ENCODE results near the gene PTPN2.

PTPN2 gene

DNA sequence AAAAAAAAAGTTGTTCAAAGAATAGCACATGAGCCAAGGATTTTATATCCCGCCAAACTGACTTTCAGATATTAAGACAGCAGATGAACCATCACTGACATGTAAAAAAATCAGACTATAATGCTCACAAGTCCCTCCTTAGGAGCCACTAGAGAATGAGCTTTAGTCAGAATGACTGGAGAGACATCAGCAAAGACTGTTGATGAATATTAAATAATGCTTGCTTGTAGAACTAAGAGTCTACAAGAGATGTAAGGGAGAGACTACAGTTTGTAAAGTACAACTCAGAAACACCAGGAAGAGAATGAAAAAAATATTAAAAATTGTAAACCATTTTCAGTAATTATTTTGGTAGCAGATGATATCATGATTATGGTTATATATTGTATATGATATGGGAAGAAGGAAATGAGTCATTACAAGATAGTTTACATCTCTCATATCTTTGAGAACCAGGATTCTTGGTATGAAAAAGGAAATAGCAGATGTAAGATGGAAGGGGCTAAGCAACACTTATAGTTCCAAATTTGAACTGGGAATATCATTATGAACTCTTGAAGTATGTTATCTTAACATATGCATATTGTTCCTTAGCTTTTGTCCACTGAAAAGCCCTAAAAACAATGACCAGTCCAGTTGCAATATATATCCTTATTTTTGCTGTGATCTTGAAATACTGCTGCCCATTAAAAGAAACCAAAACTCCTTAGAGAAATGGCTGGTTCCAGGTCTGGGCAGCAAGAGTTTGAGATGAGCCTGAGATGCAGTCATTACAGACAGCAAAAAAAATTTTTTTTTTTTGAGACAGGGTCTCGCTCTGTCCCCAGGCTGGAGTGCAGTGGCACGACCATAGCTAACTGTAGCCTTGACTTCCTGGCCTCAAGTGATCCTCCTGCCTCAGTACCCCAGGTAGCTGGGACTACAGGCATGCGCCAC lies 55.7 kb downstream of the PTPN2 start:
- in situ Hi-C loops (cut with MboI; ENCODE audit: low sequenced_read_pairs) = no loop called here

DNA sequence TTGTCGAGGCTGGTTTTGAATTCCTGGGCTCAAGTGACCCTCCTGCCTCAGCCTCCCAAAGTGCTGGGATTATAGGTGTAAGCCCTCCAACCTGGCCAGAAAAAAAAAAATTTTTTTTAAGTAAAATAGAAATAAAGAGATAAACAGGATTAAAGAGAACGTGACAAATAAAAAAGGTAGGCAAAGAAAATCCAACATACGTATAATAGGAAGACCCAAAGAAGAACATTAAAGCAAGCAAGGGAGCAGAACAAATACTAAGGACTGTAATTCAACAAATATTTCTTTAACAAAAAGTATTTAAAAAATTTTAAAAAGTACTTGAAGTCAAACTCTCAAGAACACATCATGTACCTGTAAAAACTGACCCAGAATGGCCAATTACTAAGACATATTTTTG lies 56.4 kb downstream of the PTPN2 start:
- in situ Hi-C loops (cut with MboI; ENCODE audit: low sequenced_read_pairs) = no loop called here

DNA sequence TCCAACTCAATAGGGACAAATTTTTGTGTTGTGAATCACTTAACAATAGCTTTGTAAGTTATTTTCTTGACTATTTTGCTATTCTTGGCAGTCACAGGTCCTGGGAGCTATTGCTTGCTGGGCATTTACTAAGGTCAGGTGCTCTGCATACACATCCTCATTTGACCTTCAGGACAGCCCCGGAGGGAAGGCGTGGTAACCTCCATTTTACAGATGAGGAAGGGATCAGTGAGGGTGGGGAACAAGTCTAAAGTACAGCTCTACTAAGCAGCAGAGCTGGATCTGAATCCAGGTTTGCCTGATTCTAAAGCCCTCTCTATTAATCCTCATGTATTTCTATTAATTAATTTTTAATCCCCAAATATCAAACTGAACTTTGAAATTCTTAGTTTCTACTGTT lies 58.8 kb downstream of the PTPN2 start:
- in situ Hi-C loops (cut with MboI; ENCODE audit: low sequenced_read_pairs) = no loop called here

DNA sequence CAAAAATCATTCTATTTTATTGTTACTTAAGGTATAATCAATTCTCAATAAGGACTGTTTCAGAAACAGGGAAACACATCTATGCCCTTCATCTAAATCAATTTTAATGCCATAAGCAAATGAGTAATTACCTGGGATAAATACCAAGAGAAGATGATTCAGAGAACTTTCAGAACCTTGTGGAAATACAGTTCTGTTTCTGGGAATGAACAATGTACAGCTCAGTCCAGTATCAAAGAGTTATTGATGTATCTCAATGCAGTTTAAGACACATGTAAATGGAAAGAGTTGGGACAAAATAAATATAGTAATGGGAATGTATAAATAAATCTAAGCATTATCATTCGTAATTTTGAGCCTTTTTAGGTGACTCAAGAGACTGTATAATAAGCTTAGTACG lies 60.1 kb downstream of the PTPN2 start:
- in situ Hi-C loops (cut with MboI; ENCODE audit: low sequenced_read_pairs) = no loop called here

DNA sequence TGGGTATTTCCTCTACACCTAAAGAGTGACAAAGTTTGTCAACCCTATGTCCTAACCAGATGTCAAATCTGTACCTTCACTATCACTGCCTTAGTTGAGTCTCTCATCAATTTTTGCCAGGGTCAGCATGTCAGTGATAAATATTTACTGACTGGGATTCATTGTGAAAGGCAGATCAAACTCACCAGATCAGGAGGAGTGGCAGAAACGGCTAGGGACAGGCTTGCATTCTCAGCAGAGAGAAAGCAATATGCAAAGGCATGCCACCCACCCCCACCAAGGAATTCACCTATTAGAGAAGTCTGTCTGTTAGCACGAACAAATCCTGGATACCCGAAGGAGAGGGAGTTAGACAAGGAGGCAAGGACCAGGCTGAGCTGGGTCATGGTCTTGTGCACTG lies 62.6 kb downstream of the PTPN2 start:
- in situ Hi-C loops (cut with MboI; ENCODE audit: low sequenced_read_pairs) = no loop called here

DNA sequence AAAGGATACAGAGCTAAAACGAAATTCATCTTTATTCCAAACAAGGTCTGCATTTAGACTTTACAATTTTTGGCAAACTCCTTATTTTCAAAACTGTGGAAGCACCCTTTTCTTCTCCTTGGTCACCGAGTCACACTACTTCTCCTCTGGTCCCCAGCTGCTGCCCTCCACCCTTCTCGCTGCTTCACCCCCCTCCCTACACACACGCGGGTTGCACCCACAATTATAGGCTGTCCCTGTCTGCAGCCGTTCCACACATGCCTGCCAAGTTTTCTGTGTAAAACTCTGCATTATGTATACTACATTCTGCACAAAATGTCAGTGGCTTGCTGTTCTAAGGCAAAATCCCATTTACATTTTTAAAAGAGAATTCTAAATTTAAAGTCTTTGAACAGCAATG lies 63.5 kb downstream of the PTPN2 start:
- in situ Hi-C loops (cut with MboI; ENCODE audit: low sequenced_read_pairs) = no loop called here

DNA sequence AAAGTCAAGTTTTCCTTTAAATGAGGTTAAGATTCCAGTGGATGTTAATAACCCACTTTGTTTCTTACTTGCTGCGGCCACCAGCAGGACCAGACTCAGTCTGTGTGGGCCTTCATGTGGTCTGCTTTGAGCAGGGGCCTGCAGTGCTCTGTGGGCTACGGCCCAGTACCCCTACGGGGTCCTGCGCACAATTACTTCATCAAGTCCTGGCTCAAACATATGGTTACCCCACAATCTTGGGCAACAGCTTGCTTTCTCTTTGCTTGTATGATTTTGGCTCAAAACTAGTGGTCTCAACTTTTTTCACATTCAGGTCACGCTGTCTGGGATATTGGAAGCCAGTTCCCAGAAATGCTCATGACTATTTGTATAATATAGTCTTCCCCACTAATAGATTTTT lies 64.2 kb downstream of the PTPN2 start:
- in situ Hi-C loops (cut with MboI; ENCODE audit: low sequenced_read_pairs) = no loop called here

DNA sequence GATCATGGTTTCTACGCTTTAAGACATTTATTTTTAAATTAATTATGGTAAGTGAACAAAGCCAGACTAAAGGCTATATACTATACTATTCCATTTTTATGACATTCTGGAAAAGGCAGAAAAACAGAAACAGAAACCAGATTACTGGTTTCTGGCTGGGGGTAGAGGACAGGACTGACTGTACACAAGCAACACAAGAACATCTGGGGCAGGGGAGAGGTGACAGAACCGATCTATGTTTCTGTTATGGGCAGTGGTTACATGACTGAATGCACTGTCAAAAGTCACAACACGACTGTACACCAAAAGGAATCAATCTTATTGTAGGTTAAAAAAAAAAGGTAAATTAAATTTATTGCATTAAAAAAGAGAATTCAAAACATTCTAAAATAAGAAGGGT lies 64.7 kb downstream of the PTPN2 start:
- in situ Hi-C loops (cut with MboI; ENCODE audit: low sequenced_read_pairs) = no loop called here

DNA sequence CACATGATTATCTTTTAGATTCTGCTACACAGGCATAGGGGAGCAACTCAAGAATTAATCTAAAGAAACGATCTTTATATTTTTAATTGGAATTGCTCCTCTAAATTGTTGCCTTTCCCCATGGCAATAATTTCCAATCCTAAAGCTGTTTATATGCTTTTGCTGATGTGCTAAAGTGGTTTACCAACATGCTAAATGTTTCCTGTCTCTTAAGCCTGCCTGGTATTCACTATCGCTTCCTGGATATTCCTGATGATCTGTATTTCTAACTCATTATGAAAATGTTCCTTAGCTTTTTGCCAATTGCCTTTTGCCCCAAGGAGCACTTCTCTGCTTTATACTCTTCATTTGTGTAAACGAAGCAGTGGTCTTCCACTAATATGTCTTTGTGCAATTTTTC lies 65.8 kb downstream of the PTPN2 start:
- in situ Hi-C loops (cut with MboI; ENCODE audit: low sequenced_read_pairs) = no loop called here

DNA sequence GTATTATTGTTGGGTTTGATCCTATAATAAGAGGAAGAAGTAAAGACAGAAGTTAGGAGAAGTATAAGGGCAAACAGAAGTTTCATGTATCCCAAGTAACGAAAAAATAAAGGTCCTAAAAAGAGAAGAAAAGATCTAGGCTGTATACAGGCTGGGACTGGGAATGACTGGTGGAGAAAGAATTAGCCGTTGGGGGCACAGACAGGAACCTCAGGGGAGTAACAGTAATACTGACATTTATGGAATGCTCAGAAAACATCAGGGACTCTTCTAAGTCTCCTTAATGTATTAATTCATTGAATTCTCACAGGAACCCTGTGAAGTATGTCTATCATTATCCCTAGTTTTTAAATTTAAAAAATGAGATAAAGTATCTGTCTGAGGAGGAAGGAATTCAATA lies 67.6 kb downstream of the PTPN2 start:
- in situ Hi-C loops (cut with MboI; ENCODE audit: low sequenced_read_pairs) = no loop called here

DNA sequence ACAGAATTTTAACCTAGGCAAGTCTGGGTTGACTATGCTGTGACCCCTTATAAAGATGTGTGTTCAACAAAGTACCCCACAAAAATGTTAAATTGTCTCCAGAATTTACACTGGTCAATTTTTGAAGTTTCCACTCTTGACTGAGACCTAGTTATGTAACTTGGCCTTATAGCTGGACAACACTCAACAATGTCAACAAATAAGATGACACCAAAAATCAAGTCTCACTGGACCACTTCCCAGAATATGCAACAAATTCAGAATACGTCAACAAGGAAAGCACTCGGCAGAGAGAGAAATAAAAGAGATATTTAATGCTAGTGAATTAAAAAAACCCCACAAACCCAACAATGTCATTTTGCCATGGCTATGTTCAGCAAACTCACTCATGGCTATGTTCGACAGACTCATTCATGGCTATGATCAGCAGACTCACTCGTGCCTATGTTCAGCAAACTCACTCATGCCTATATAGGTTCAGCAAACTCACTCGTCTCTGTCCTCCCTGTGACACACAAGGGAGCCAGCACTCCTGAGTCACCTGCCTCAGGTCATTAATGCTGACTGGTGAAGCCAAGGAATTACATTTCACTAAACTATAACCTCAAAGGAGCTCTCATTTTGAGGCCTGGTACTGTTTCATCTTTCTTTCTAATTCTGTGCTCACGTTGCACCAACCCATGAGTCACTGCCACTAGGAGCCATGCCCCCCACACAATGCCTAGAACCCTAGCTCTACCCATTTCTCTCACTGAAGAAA lies 72.7 kb downstream of the PTPN2 start:
- in situ Hi-C loops (cut with MboI; ENCODE audit: low sequenced_read_pairs) = no loop called here

DNA sequence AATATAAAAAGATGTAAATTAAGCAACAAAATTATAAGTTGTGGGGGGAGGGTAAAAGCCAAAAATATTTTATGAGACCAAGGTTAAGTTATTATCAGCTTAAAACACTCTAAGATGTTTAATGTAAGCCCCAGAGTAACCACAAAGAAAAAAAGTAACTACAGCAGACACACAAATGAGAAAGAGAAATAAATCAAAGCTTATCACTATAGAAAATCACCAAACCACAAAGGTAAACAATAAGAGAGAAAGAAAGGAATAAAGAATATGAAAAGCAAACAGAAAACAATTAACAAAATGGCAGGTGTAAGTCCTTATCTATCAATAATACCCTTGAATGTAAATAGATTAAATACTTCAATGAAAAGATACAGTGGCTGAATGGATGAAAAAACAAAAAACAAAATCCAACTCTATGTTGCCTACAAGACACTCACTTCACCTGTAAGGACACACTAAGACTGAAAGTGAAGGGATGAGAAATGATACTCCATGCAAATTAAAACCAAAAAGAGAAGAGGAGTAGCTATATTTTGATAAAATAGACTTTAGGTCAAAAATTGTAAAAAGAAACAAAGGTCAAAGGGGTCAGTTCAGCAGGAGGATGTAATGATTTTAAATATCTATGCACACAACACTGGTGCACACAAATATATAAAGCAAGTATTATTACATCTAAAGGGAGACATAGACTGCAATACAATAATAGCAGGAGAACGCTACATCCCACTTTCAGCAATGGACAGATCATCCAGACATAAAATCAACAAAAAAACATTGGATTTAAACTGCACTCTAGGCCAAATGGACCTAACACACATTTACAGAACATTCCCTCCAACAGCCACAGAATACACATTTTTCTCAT lies 80.7 kb downstream of the PTPN2 start:
- in situ Hi-C loops (cut with MboI; ENCODE audit: low sequenced_read_pairs) = no loop called here

DNA sequence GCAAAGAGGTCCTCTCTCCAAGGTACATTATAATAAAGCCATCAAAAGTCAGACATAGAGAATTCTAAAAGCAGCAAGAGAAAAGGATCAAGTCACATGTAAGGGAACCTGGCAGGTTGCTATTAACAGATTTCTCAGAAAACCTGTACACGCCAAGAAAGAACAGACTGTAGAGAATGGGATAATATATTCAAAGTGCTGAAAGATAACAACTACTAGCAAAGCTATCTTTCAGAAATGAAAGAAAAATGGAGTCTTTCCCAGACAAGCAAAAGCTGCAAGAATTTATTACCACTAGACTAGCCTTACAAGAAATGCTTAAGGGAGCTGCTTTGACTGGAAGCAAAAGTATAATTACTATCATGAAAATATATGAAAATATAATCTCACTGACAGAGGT lies 81.5 kb downstream of the PTPN2 start:
- in situ Hi-C loops (cut with MboI; ENCODE audit: low sequenced_read_pairs) = no loop called here

DNA sequence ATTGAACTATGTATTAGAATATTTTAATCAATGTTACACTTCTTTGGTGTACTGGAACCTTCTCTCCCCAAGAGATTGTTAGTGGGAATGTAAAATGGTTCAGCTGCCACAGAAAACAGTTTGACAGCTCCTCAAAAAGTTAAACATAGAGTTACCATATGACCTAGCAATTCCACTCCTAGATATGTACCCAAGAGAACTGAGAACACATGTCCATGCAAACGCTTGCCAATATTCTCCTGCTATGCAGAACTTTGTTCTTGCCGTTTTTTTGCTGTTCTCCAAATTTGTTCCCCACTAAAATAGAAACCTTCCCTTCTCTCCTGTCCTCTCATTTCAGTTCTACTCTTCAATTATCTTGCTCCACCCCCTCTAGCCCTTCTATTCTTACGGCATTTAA lies 87.6 kb downstream of the PTPN2 start:
- in situ Hi-C loops (cut with MboI; ENCODE audit: low sequenced_read_pairs) = no loop called here

DNA sequence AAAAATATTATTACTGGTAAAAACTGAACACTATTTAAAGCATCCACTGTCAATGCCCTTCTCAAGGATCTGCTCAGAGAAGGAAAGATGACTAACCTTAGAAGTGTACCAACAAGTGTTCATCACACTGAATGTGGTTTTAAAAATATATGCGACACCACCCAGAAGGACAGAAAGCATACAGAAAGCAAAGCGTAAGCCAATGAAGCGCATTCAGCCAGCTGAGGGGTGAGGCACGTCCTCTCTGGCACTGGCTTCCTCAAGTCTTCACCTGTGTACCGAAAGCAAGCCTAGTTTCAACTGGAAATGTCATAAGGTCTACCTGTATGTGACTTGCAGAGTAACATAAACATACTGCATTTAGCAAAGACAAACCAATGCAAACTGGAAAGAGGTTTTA lies 92.4 kb downstream of the PTPN2 start:
- in situ Hi-C loops (cut with MboI; ENCODE audit: low sequenced_read_pairs) = no loop called here

DNA sequence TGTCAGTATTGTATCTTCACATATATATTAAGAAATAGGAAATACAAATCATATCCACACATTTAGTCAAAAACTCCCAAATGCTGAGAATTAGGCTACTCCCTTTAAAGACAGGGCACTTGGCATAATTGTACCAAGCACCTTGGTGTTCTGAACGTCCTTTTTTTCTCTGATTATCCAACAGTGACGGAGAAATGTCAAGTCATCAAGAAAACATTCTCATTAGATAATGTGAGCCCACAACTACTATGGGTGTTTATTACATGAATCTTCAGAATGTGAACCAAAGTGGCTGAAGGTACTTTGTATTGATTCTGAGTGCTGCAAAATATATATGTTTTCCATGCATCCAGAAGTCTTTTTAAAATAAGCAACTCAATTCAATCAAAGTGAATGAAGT lies 97.4 kb downstream of the PTPN2 start:
- in situ Hi-C loops (cut with MboI; ENCODE audit: low sequenced_read_pairs) = no loop called here

DNA sequence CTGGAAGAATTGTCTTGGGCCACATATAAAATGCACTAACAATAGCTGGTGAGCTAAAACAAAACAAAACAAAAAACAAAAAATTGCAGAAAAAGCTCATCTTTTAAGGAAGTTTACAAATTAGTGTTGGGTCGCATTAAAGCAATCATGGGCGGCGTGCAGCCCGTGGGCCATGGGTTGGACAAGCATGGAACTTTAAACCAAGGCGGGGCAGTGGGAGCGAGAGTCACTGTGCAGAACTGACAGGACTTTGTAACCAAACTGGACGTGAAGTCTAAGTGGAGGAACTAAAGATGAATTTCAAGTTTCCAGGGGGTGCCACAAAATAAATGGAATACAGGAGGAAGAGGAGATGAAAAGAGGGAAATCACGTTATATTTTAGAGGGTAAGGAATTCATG lies 100.5 kb downstream of the PTPN2 start:
- in situ Hi-C loops (cut with MboI; ENCODE audit: low sequenced_read_pairs) = no loop called here

DNA sequence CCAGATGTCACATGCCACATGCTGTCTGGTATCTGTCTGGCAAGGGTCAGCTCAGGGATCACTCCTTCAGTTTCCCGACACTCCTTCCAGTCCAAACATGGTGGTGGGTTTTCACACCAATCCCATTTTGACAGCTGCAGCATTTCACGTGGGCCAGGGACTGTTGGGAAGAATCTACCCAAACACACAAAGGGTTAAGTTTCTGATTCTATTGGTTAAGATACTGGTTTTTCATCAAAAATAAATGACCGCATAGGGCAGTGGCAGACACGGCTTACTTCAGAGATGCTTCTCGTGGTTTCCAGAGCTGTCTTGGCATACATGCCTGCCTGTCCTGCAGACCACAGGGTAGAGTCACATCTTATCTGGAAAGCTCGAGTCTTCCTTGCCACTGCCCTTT lies 101.5 kb downstream of the PTPN2 start:
- in situ Hi-C loops (cut with MboI; ENCODE audit: low sequenced_read_pairs) = no loop called here

DNA sequence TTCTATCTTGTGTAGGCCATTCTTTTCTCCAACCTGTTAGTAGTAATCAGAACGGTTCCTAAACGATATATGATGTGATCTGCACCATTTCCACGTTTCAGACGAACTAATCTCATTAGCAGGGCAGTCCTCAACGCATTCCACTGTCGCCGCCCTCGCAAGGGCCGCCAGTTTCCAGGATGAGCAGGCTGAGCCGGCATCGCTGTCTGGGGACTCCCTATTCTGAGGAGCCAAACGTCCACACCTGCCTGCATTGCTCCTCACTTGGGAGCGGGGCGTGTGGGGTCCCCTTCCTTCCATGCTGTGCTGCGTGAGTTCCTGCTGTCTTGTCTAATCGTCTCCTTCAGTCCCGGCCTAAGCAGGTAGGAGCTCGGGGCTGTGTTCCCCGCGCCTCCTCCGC lies 104.6 kb downstream of the PTPN2 start:
- in situ Hi-C loops (cut with MboI; ENCODE audit: low sequenced_read_pairs) = no loop called here

DNA sequence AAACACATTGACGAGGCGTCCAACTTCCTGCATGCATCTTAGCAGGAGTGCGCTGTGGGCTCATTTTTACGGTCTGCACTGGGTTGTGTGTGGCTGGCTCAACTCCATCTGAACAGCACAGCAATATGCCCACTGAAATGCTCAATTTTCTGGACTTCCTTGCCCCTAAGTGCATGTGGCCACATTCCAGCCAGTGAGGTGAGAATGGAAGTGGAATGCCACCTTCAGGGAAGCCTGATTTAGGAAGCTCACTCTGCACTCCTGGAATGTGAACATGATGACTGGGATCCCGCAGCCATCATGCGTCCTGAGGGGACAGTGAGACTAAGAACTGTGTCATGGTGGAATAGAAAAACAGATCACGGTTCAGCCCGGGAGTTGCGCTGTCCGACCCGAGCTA lies 105.0 kb downstream of the PTPN2 start:
- in situ Hi-C loops (cut with MboI; ENCODE audit: low sequenced_read_pairs) = no loop called here

DNA sequence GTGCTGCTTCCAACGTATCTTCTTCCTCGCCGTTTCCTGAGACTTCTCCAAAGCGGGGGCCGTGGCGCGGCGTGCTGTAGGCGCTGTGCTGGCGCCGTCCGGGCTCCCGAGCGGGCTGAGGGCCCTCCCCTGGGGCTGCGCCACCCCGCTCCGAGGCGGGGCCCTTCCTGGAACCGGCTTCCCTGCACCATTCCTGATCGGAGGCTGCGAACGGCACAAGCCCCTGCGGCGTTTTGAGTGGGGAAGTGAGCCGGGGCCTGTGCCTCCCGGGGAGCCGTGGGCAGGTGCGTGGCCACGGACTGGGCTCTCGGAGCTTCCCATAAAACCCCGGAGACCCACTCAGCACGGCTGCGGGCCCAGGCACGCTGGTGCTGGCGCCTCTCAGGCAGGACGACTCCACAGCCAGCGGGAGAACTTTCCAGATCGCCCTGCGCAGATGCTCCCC lies 106.5 kb downstream of the PTPN2 start:
- in situ Hi-C loops (cut with MboI; ENCODE audit: low sequenced_read_pairs) = no loop called here

All from HL-60/S4 treated with phorbol 12-myristate 13-acetate at 8.2 ng/mL for 4 days and 3 days (cell line).